Skeletal muscle tissue (tissue), 4 donors: ENCODE measurements around the gene TMOD1. TPM values are rescaled to one million over a fixed set of nuclear protein-coding genes. Genes with fewer than 3 reads are reported as not detected.
A peak's percentile ranks its signal among the peaks of the same experiment; 100 is the strongest.
"Not testable (repeated sequence)": the region's sequence is repeated elsewhere in the genome, so short reads cannot be mapped to it uniquely, and the experiment has no call there.

Source experiments
- H3K27ac ChIP-seq: one replicate; pipeline ENCODE4 v1.7.0; 2013; ENCODE audit warnings: mild to moderate bottlenecking, low read depth, low read length, inconsistent platforms
- H3K27me3 ChIP-seq, 3 donors: one replicate each; pipeline ENCODE4 v1.7.0; 2013; ENCODE audit warnings: low read length in 3 of 3; ENCODE audit not compliant: control insufficient read depth in 3 of 3, insufficient read depth in 3 of 3
- H3K36me3 ChIP-seq, 3 donors: one replicate each; pipeline ENCODE4 v1.7.0; 2013; ENCODE audit warnings: low read length in 3 of 3; ENCODE audit not compliant: control insufficient read depth in 3 of 3, insufficient read depth in 3 of 3
- H3K4me1 ChIP-seq, 3 donors: one replicate each; pipeline ENCODE4 v1.7.0; 2013; ENCODE audit warnings: low read length in 3 of 3, mild to moderate bottlenecking in 3 of 3; ENCODE audit not compliant: control insufficient read depth in 3 of 3, insufficient read depth in 3 of 3
- H3K4me3 ChIP-seq, 3 donors: one replicate each; pipeline ENCODE4 v1.7.0; 2013; ENCODE audit warnings: low read length in 3 of 3
- H3K9ac ChIP-seq, 3 donors: one replicate each; pipeline ENCODE4 v1.7.0; 2013; ENCODE audit warnings: low read length in 3 of 3, mild to moderate bottlenecking in 3 of 3, moderate library complexity in 2 of 3, low read depth in 1 of 3
- H3K9me3 ChIP-seq, 3 donors: one replicate each; pipeline ENCODE4 v1.7.0; 2013; ENCODE audit warnings: low read length in 3 of 3; ENCODE audit not compliant: control insufficient read depth in 3 of 3
- total RNA-seq: library from RNA; depleted of rRNA; stranded (reverse); fragments of >200 nt; gene quantifications from one replicate; pipeline ENCODE4 v1.2.3, GENCODE V29; 2014
- donor health status: Osteomylitis.

TMOD1 gene
- total RNA-seq, 1 donor from 2014 or later = 45.9 TPM

GRCh38 chr9:97578846-97579245 lies 77.4 kb downstream of the TMOD1 start:
- no peaks in the 10 kb centered on the region for H3K27me3 ChIP-seq
- H3K4me3 ChIP-seq = peak overlapping the region in 1 of 3 donors; percentile 23
- H3K27ac ChIP-seq = no peak overlapping the region
- peak overlapping the region in 2 of 3 donors; percentile 23 to 57 for H3K9ac ChIP-seq
- peaks cover 2 to 8% (median 3%) of the 10 kb centered on the region in 3 donors for H3K36me3 ChIP-seq
- peaks cover 17 to 23% (median 17%) of the 10 kb centered on the region in 3 donors for H3K4me1 ChIP-seq
- H3K9me3 ChIP-seq = no peaks in the 10 kb centered on the region

- H3K4me1 ChIP-seq = peaks cover 17 to 23% (median 17%) of the 10 kb centered on the region in 3 donors
- no peak overlapping the region for H3K4me3 ChIP-seq
- peaks cover 2 to 8% (median 3%) of the 10 kb centered on the region in 3 donors for H3K36me3 ChIP-seq
- H3K27ac ChIP-seq = no peak overlapping the region
- no peaks in the 10 kb centered on the region for H3K9me3 ChIP-seq
- H3K27me3 ChIP-seq = no peaks in the 10 kb centered on the region
- H3K9ac ChIP-seq = no peak overlapping the region
Measured at GRCh38 chr9:97579914-97580313, 78.4 kb downstream of the TMOD1 start.

- H3K27me3 ChIP-seq, H3K4me3 ChIP-seq, H3K9me3 ChIP-seq, H3K9ac ChIP-seq, H3K27ac ChIP-seq, H3K36me3 ChIP-seq: not testable (repeated sequence)
- H3K4me1 ChIP-seq = peaks cover 17 to 23% (median 17%) of the 10 kb centered on the region in 3 donors
Measured at GRCh38 chr9:97581590-97581989, 80.1 kb downstream of the TMOD1 start.

- H3K4me1 ChIP-seq, H3K9me3 ChIP-seq, H3K27ac ChIP-seq, H3K27me3 ChIP-seq, H3K9ac ChIP-seq, H3K36me3 ChIP-seq, H3K4me3 ChIP-seq: not testable (repeated sequence)
Measured at GRCh38 chr9:97584778-97585177, 83.3 kb downstream of the TMOD1 start.

GRCh38 chr9:97586909-97587308 lies 85.4 kb downstream of the TMOD1 start:
- not testable (repeated sequence) for H3K27me3 ChIP-seq, H3K36me3 ChIP-seq, H3K9ac ChIP-seq, H3K27ac ChIP-seq, H3K9me3 ChIP-seq, H3K4me1 ChIP-seq, H3K4me3 ChIP-seq

- Histone ChIP-seq H3K9ac (no peak overlapping the region), H3K9me3 (no peaks in the 10 kb centered on the region), H3K27me3 (no peaks in the 10 kb centered on the region), H3K4me3 (no peak overlapping the region), H3K36me3 (peaks cover 5 to 11% (median 8%) of the 10 kb centered on the region in 3 donors), H3K4me1 (peaks cover 29 to 46% (median 45%) of the 10 kb centered on the region in 3 donors), H3K27ac (no peak overlapping the region)
Measured at GRCh38 chr9:97591535-97591934, 90.1 kb downstream of the TMOD1 start.

- Histone ChIP-seq H3K4me1 (peaks cover 31 to 51% (median 51%) of the 10 kb centered on the region in 3 donors), H3K36me3 (peaks cover 5 to 11% (median 8%) of the 10 kb centered on the region in 3 donors), H3K9me3 (no peaks in the 10 kb centered on the region), H3K27ac (no peak overlapping the region), H3K4me3 (no peak overlapping the region), H3K9ac (no peak overlapping the region), H3K27me3 (no peaks in the 10 kb centered on the region)
Measured at GRCh38 chr9:97592126-97592525, 90.7 kb downstream of the TMOD1 start.

- H3K36me3 ChIP-seq = peaks cover 5 to 11% (median 8%) of the 10 kb centered on the region in 3 donors
- H3K9me3 ChIP-seq = no peaks in the 10 kb centered on the region
- H3K4me1 ChIP-seq = peaks cover 44 to 66% (median 65%) of the 10 kb centered on the region in 3 donors
- no peak overlapping the region for H3K4me3 ChIP-seq
- H3K27me3 ChIP-seq = no peaks in the 10 kb centered on the region
- H3K9ac ChIP-seq = peak overlapping the region; percentile 18 to 65 (median 50)
- peak overlapping the region; percentile 75 for H3K27ac ChIP-seq
Measured at GRCh38 chr9:97593960-97594359, 92.5 kb downstream of the TMOD1 start.

- Histone ChIP-seq H3K27me3 (no peaks in the 10 kb centered on the region), H3K9me3 (no peaks in the 10 kb centered on the region), H3K36me3 (peaks cover 8 to 14% (median 10%) of the 10 kb centered on the region in 3 donors), H3K4me1 (peaks cover 49 to 70% (median 70%) of the 10 kb centered on the region in 3 donors), H3K4me3 (peak overlapping the region in 1 of 3 donors; percentile 16), H3K27ac (peak overlapping the region; percentile 75), H3K9ac (peak overlapping the region in 2 of 3 donors; percentile 50 to 57)
Measured at GRCh38 chr9:97594381-97594921, 93.0 kb downstream of the TMOD1 start.

- Histone ChIP-seq H3K36me3 (peaks cover 11 to 25% (median 15%) of the 10 kb centered on the region in 3 donors), H3K27me3 (no peaks in the 10 kb centered on the region), H3K9me3 (no peaks in the 10 kb centered on the region), H3K4me3 (no peak overlapping the region), H3K9ac (no peak overlapping the region), H3K27ac (no peak overlapping the region), H3K4me1 (peaks cover 66 to 84% (median 84%) of the 10 kb centered on the region in 3 donors)
Measured at GRCh38 chr9:97596906-97597305, 95.4 kb downstream of the TMOD1 start.
